CD14-positive monocyte (primary cell): ENCODE results near the gene KRTAP12-2. TPM values are rescaled to one million over a fixed set of nuclear protein-coding genes. Genes with fewer than 3 reads are reported as not detected.

ENCODE experiments used
- DNase-seq, 3 donors: peaks; one replicate each; pipeline ENCODE4 v3.0.0-alpha.2; 2011 to 2022
- H2AFZ ChIP-seq: 2 replicates; pipeline ENCODE4 v1.6.0; 2012; ENCODE audit warnings: mild to moderate bottlenecking, low read depth, low read length, inconsistent platforms; ENCODE audit not compliant: insufficient read depth, poor library complexity, severe bottlenecking
- H3K27ac ChIP-seq, 2 donors: 1 replicate in 1 of 2; 2 replicates in 1 of 2; pipeline ENCODE4 v1.5.1; 2012 to 2013; ENCODE audit warnings: low read length in 2 of 2, control low read depth in 1 of 2, inconsistent platforms in 1 of 2, low read depth in 1 of 2, mild to moderate bottlenecking in 1 of 2
- H3K27me3 ChIP-seq, 2 donors: one replicate each; pipeline versions ENCODE4 v1.6.0 to v1.6.1; 2011 to 2013; ENCODE audit warnings: low read length in 2 of 2; ENCODE audit not compliant: control insufficient read depth in 2 of 2, insufficient read depth in 2 of 2
- H3K36me3 ChIP-seq, 2 donors: replicated peaks in 1 of 2; 1 replicate in 1 of 2; 2 replicates in 1 of 2; pipeline versions ENCODE4 v1.5.1 to v1.6.1; 2012 to 2013; ENCODE audit warnings: low read length in 2 of 2, control low read depth in 1 of 2, inconsistent platforms in 1 of 2, mild to moderate bottlenecking in 1 of 2; ENCODE audit not compliant: insufficient read depth in 2 of 2, control insufficient read depth in 1 of 2
- H3K4me1 ChIP-seq, 2 donors: 1 replicate in 1 of 2; 2 replicates in 1 of 2; pipeline versions ENCODE4 v1.5.1 to v1.6.1; 2012 to 2013; ENCODE audit warnings: low read length in 2 of 2, control low read depth in 1 of 2, inconsistent platforms in 1 of 2, mild to moderate bottlenecking in 1 of 2, moderate library complexity in 1 of 2; ENCODE audit not compliant: insufficient read depth in 2 of 2, control insufficient read depth in 1 of 2
- H3K4me2 ChIP-seq: replicated peaks from 2 replicates; pipeline ENCODE3; 2012; ENCODE audit warnings: low read length, moderate library complexity, mild to moderate bottlenecking; ENCODE audit not compliant: poor library complexity, severe bottlenecking; ENCODE audit errors: extremely low read depth
- H3K4me3 ChIP-seq, 3 experiments: fragments of 200-600 bp in 1 of 3; sonication (generic) in 1 of 3; replicated peaks in 1 of 3; 1 replicate in 2 of 3; 2 replicates in 1 of 3; pipeline ENCODE4 v1.5.1; 2011 to 2013; ENCODE audit warnings: low read length in 3 of 3, mild to moderate bottlenecking in 3 of 3, control low read depth in 2 of 3, low read depth in 2 of 3, inconsistent platforms in 1 of 3, moderate library complexity in 1 of 3
- H3K79me2 ChIP-seq: 2 replicates; pipeline ENCODE4 v1.6.0; 2012; ENCODE audit warnings: mild to moderate bottlenecking, control low read depth, inconsistent platforms, low read length, moderate library complexity; ENCODE audit not compliant: insufficient read depth
- H3K9ac ChIP-seq: 2 replicates; pipeline ENCODE4 v1.6.0; 2017; ENCODE audit warnings: low read length, mild to moderate bottlenecking; ENCODE audit not compliant: insufficient read depth, poor library complexity, severe bottlenecking
- H3K9me3 ChIP-seq, 2 donors: replicated peaks in 1 of 2; 1 replicate in 1 of 2; 2 replicates in 1 of 2; pipeline versions ENCODE4 v1.5.1 to v1.6.1; 2012 to 2013; ENCODE audit warnings: low read length in 2 of 2, control low read depth in 1 of 2; ENCODE audit not compliant: control insufficient read depth in 1 of 2, insufficient read depth in 1 of 2
- H4K20me1 ChIP-seq: 2 replicates; pipeline ENCODE4 v1.6.0; 2012; ENCODE audit warnings: mild to moderate bottlenecking, low read length, control low read depth, moderate library complexity; ENCODE audit not compliant: insufficient read depth
- H3K27ac Mint-ChIP-seq, 7 donors: one replicate each; pipeline ENCODE4 v1.8.0; 2020; ENCODE audit warnings: mild to moderate bottlenecking in 7 of 7, mixed read lengths in 7 of 7, moderate library complexity in 6 of 7, inconsistent platforms in 2 of 7
- H3K27me3 Mint-ChIP-seq, 3 donors: one replicate each; pipeline ENCODE4 v1.8.0; 2021 to 2022; ENCODE audit warnings: low read depth in 3 of 3, mild to moderate bottlenecking in 3 of 3, mixed read lengths in 3 of 3, moderate library complexity in 3 of 3, inconsistent platforms in 1 of 3
- H3K36me3 Mint-ChIP-seq, 2 donors: one replicate each; pipeline ENCODE4 v1.8.0; 2020; ENCODE audit warnings: mixed read lengths in 2 of 2, inconsistent platforms in 1 of 2, mild to moderate bottlenecking in 1 of 2
- H3K4me1 Mint-ChIP-seq: one replicate; pipeline ENCODE4 v1.8.0; 2020; ENCODE audit warnings: mild to moderate bottlenecking, mixed read lengths
- H3K4me3 Mint-ChIP-seq, 2 donors: one replicate each; pipeline ENCODE4 v1.8.0; 2020; ENCODE audit warnings: mild to moderate bottlenecking in 2 of 2, mixed read lengths in 2 of 2, moderate library complexity in 1 of 2
- H3K9me3 Mint-ChIP-seq, 7 donors: one replicate each; pipeline ENCODE4 v1.8.0; 2020 to 2022; ENCODE audit warnings: mixed read lengths in 7 of 7, mild to moderate bottlenecking in 6 of 7, moderate library complexity in 6 of 7, inconsistent platforms in 2 of 7
- CTCF ChIP-seq: fragments of 200-600 bp; IDR thresholded peaks from one replicate; pipeline ENCODE4 v1.8.0; 2022; ENCODE audit warnings: antibody characterized with exemption, mild to moderate bottlenecking
- WGBS: methylation state at CpG from one replicate; pipeline ENCODE4 v1.1.5; 2013; ENCODE audit warnings: missing lambda C conversion rate; ENCODE audit not compliant: insufficient coverage; 5-methylcytosine and 5-hydroxymethylcytosine counted together
- intact Hi-C, 2 donors: fragments of 100-400 bp; cut with micrococcal nuclease; formaldehyde crosslinking; loops; one replicate each; pipeline versions ENCODE4 v1.15.0 to v1.15.1; 2023
- polyA plus RNA-seq, 3 donors: library from polyadenylated mRNA; depleted of rRNA in 1 of 3; unstranded in 2 of 3; stranded (reverse) in 1 of 3; fragments of 300-500 nt in 2 of 3; fragments of >200 nt in 1 of 3; fragmentation: Illumina TruSeq in 2 of 3; gene quantifications; 1 replicate in 2 of 3; 2 replicates in 1 of 3; pipeline ENCODE4 v1.2.3, GENCODE V29; 2012 to 2021

The KRTAP12-2 gene
- polyA plus RNA-seq, 3 donors: not detected

- H3K4me3 Mint-ChIP-seq: peak overlapping the region in 1 of 2 donors; percentile 69
- peaks cover 4 to 56% of the 10 kb centered on the region in 2 donors for H3K27me3 ChIP-seq
- no peaks in the 10 kb centered on the region for H3K36me3 ChIP-seq
- H3K27ac ChIP-seq: no peak overlapping the region
- H3K27me3 Mint-ChIP-seq: peaks cover 67 to 97% (median 70%) of the 10 kb centered on the region in 3 donors
- no peaks in the 10 kb centered on the region for H3K36me3 Mint-ChIP-seq
- intact Hi-C loops: no loop called here
- no peaks in the 10 kb centered on the region for H3K79me2 ChIP-seq
- DNase-seq: no peak
- peaks cover 0 to 13% (median 7%) of the 10 kb centered on the region in 7 donors for H3K9me3 Mint-ChIP-seq
- no peak overlapping the region for H3K9ac ChIP-seq
- WGBS: 62% methylated on average over 12 of the region's 21 CpGs
- no peaks in the 10 kb centered on the region for H4K20me1 ChIP-seq
- H3K4me1 Mint-ChIP-seq: no peaks in the 10 kb centered on the region
- H3K9me3 ChIP-seq: no peaks in the 10 kb centered on the region
- H3K27ac Mint-ChIP-seq: no peak overlapping the region
- no peak overlapping the region for H3K4me3 ChIP-seq
- H3K4me2 ChIP-seq: no peak overlapping the region
- H2AFZ ChIP-seq: no peak overlapping the region
- TF ChIP-seq CTCF: no peak
- H3K4me1 ChIP-seq: no peaks in the 10 kb centered on the region
These were observed 33.6 kb upstream of the KRTAP12-2 start for GRCh38 chr21:44700101-44701022.

- DNase-seq: no peak
- Histone ChIP-seq H3K4me3 (no peak overlapping the region), H3K4me2 (no peak overlapping the region), H3K36me3 (no peaks in the 10 kb centered on the region), H2AFZ (no peak overlapping the region), H4K20me1 (no peaks in the 10 kb centered on the region), H3K27ac (no peak overlapping the region), H3K79me2 (no peaks in the 10 kb centered on the region), H3K4me1 (no peaks in the 10 kb centered on the region), H3K9ac (no peak overlapping the region), H3K9me3 (no peaks in the 10 kb centered on the region), H3K27me3 (peaks cover 3 to 55% of the 10 kb centered on the region in 2 donors)
- Mint-ChIP-seq H3K36me3 (no peaks in the 10 kb centered on the region), H3K4me3 (peak overlapping the region in 1 of 2 donors; percentile 69), H3K27ac (no peak overlapping the region), H3K27me3 (peaks cover 62 to 94% (median 63%) of the 10 kb centered on the region in 3 donors), H3K9me3 (peaks cover 0 to 6% (median 2%) of the 10 kb centered on the region in 7 donors), H3K4me1 (no peaks in the 10 kb centered on the region)
- intact Hi-C loops: no loop called here
- TF ChIP-seq CTCF: no peak
- WGBS: 47% methylated on average over 16 of the region's 17 CpGs
These were observed 32.8 kb upstream of the KRTAP12-2 start for GRCh38 chr21:44699502-44700001.
